ENCODE results near the gene GRIK4. TPM values are rescaled to one million over a fixed set of nuclear protein-coding genes. Genes with fewer than 3 reads are reported as not detected.

The GRIK4 gene
- total RNA-seq, 1 donor from 2014 or later, result 0.36 TPM

GRCh38 chr11:120994091-120994859 is 482.7 kb downstream of the GRIK4 start:
- Mint-ChIP-seq H3K9me3 (no peaks in the 10 kb centered on the region), H3K27ac (no peak overlapping the region), H3K36me3 (no peaks in the 10 kb centered on the region), H3K4me1 (peaks cover 12% of the 10 kb centered on the region), H3K4me3 (no peak overlapping the region), H3K27me3 (ENCODE audit: insufficient read depth, low read depth) (peaks cover 2% of the 10 kb centered on the region)
- Histone ChIP-seq H3K36me3 (no peaks in the 10 kb centered on the region), H3K27me3 (no peaks in the 10 kb centered on the region), H3K27ac (no peak overlapping the region), H2AFZ (replicated peaks) (no peak overlapping the region), H3K4me1 (no peaks in the 10 kb centered on the region), H3K4me3 (no peak overlapping the region), H3F3A (ENCODE audit: low read depth) (no peaks in the 10 kb centered on the region), H4K20me1 (ENCODE audit: low read depth) (no peaks in the 10 kb centered on the region), H3K9me3 (ENCODE audit: low read depth) (no peaks in the 10 kb centered on the region), H3K4me2 (no peak overlapping the region), H3K79me2 (ENCODE audit: low read depth) (no peaks in the 10 kb centered on the region), H3K9ac (no peak overlapping the region)
- DNase-seq (ENCODE audit: low spot score), result no peak
- TF ChIP-seq EZH2phosphoT487 (IDR thresholded peaks at IDR 0.05) (no peak), EZH2 (IDR thresholded peaks at IDR 0.05) (no peak), CTCF (IDR thresholded peaks at IDR 0.05) (no peak)

GRCh38 chr11:120995184-120995583 is 483.6 kb downstream of the GRIK4 start:
- no peak overlapping the region for H3K9ac ChIP-seq
- no peaks in the 10 kb centered on the region for H3K79me2 ChIP-seq (ENCODE audit: low read depth)
- no peak for DNase-seq (ENCODE audit: low spot score)
- no peaks in the 10 kb centered on the region for H3K9me3 Mint-ChIP-seq
- no peak overlapping the region for H2AFZ ChIP-seq (replicated peaks)
- H3K27ac ChIP-seq, result no peak overlapping the region
- H3K27ac Mint-ChIP-seq, result no peak overlapping the region
- no peaks in the 10 kb centered on the region for H3F3A ChIP-seq (ENCODE audit: low read depth)
- H3K27me3 Mint-ChIP-seq (ENCODE audit: insufficient read depth, low read depth), result peaks cover 2% of the 10 kb centered on the region
- no peaks in the 10 kb centered on the region for H3K9me3 ChIP-seq (ENCODE audit: low read depth)
- no peak overlapping the region for H3K4me3 ChIP-seq
- no peak for TF ChIP-seq EZH2 (IDR thresholded peaks at IDR 0.05)
- no peak for TF ChIP-seq EZH2phosphoT487 (IDR thresholded peaks at IDR 0.05)
- no peak for TF ChIP-seq CTCF (IDR thresholded peaks at IDR 0.05)
- no peaks in the 10 kb centered on the region for H3K36me3 Mint-ChIP-seq
- H4K20me1 ChIP-seq (ENCODE audit: low read depth), result no peaks in the 10 kb centered on the region
- no peaks in the 10 kb centered on the region for H3K36me3 ChIP-seq
- peaks cover 12% of the 10 kb centered on the region for H3K4me1 Mint-ChIP-seq
- H3K4me3 Mint-ChIP-seq, result no peak overlapping the region
- no peaks in the 10 kb centered on the region for H3K4me1 ChIP-seq
- H3K27me3 ChIP-seq, result no peaks in the 10 kb centered on the region
- H3K4me2 ChIP-seq, result no peak overlapping the region

- H3F3A ChIP-seq (ENCODE audit: low read depth), result no peaks in the 10 kb centered on the region
- H3K9ac ChIP-seq, result no peak overlapping the region
- H3K27me3 ChIP-seq, result no peaks in the 10 kb centered on the region
- no peak overlapping the region for H3K27ac ChIP-seq
- H3K9me3 ChIP-seq (ENCODE audit: low read depth), result no peaks in the 10 kb centered on the region
- H3K79me2 ChIP-seq (ENCODE audit: low read depth), result no peaks in the 10 kb centered on the region
- H3K4me1 ChIP-seq, result no peaks in the 10 kb centered on the region
- no peak overlapping the region for H3K4me2 ChIP-seq
- no peak for DNase-seq (ENCODE audit: low spot score)
- H3K27me3 Mint-ChIP-seq (ENCODE audit: insufficient read depth, low read depth), result peaks cover 2% of the 10 kb centered on the region
- H3K9me3 Mint-ChIP-seq, result no peaks in the 10 kb centered on the region
- H3K4me1 Mint-ChIP-seq, result peaks cover 12% of the 10 kb centered on the region
- no peak overlapping the region for H3K4me3 ChIP-seq
- no peaks in the 10 kb centered on the region for H4K20me1 ChIP-seq (ENCODE audit: low read depth)
- H3K36me3 ChIP-seq, result no peaks in the 10 kb centered on the region
- H3K4me3 Mint-ChIP-seq, result no peak overlapping the region
- no peak overlapping the region for H2AFZ ChIP-seq (replicated peaks)
- H3K36me3 Mint-ChIP-seq, result no peaks in the 10 kb centered on the region
- no peak overlapping the region for H3K27ac Mint-ChIP-seq
- TF ChIP-seq EZH2 (IDR thresholded peaks at IDR 0.05), result no peak
- no peak for TF ChIP-seq EZH2phosphoT487 (IDR thresholded peaks at IDR 0.05)
- no peak for TF ChIP-seq CTCF (IDR thresholded peaks at IDR 0.05)
These were observed 485.4 kb downstream of the GRIK4 start for GRCh38 chr11:120996973-120997372.
